Spleen (tissue), 7 donors: Measurements from ENCODE around the gene SLC10A1.

Experiments
- CTCF ChIP-seq, 11 experiments: fragments of 200-600 bp in 7 of 11; fragments of 450-650 bp in 4 of 11; sonication (generic) in 4 of 11; IDR thresholded peaks in 8 of 11; conservative IDR thresholded peaks in 3 of 11; 1 replicate in 7 of 11; 2 replicates in 4 of 11; pipeline versions ENCODE4 v1.4.0 to v1.8.0; 2016 to 2021; ENCODE audit warnings: antibody characterized with exemption in 11 of 11, inconsistent platforms in 4 of 11, mild to moderate bottlenecking in 1 of 11
- POLR2A ChIP-seq, 3 donors: fragments of 450-650 bp; IDR thresholded peaks; one replicate each; pipeline ENCODE4 v1.5.1; 2017; ENCODE audit warnings: antibody characterized with exemption in 3 of 3, mild to moderate bottlenecking in 1 of 3
- POLR2AphosphoS5 ChIP-seq, 3 donors: sonication (generic); formaldehyde crosslinking; IDR thresholded peaks; one replicate each; pipeline ENCODE4 v1.5.1; 2017; ENCODE audit warnings: antibody characterized with exemption in 3 of 3
- donor health status: DM: no; HTN: no; CAD: no; lungs with moderate emphysema.
- donor health status: DM: no; HTN: no; CAD: no.
- donor health status: DM: no; HTN: no; CAD: no.

GRCh38 chr14:69804902-69805301 is 7.9 kb upstream of the SLC10A1 start:
- TF ChIP-seq CTCF (IDR thresholded peaks at IDR 0.05 in 8 of 11, conservative IDR thresholded peaks at IDR 0.05 in 3 of 11) (no peak), POLR2AphosphoS5 (IDR thresholded peaks at IDR 0.05) (no peak), POLR2A (IDR thresholded peaks at IDR 0.05) (no peak)
